HuH-7 (cell line): ENCODE measurements around the gene ETHE1.

Experiments
- DNase-seq: peaks from one replicate; pipeline ENCODE4 v3.0.0; 2011; ENCODE audit warnings: low spot score

The ETHE1 gene

GRCh38 chr19:43526884-43527859 lies at the start of gene ETHE1:
Gene ETHE1 (minus strand): TSS chr19:43527201. CDS start chr19:43527177, 24 bp downstream.
- DNase-seq = peak; percentile 85

- no peak for DNase-seq
These were observed 49.2 kb upstream of the ETHE1 start for GRCh38 chr19:43575955-43576878.

GRCh38 chr19:43575156-43575950 lies 48.4 kb upstream of the ETHE1 start, which contains the start of the genes PINLYP and XRCC1:
Gene PINLYP (plus strand): TSS chr19:43575801. CDS start chr19:43577192, 1,391 bp downstream.
Gene XRCC1 (minus strand): TSS chr19:43575527. CDS start chr19:43575458, 69 bp downstream.
- DNase-seq = peak; percentile 97

GRCh38 chr19:43574424-43575155 lies 47.6 kb upstream of the ETHE1 start:
- DNase-seq = no peak

DNA sequence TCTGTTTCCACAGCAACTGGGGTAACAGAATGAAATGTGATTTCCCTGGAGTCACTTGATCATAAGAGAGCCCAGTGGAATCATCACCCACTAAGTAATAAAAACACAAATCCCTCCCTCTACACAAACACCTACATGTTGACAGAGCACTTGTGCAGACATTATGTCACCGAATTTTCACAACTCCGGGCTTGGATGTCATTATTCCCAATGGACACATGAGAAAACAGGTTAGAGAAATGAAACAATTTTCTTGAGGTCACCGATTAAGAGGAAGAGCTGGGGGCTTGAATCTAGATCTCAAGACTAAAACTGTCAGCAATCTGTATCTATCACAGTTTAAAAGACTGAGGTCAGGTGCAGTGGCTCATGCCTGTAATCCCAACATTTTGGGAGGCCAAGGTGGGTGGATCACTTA lies 45.2 kb upstream of the ETHE1 start:
- DNase-seq = peak; percentile 46

DNA sequence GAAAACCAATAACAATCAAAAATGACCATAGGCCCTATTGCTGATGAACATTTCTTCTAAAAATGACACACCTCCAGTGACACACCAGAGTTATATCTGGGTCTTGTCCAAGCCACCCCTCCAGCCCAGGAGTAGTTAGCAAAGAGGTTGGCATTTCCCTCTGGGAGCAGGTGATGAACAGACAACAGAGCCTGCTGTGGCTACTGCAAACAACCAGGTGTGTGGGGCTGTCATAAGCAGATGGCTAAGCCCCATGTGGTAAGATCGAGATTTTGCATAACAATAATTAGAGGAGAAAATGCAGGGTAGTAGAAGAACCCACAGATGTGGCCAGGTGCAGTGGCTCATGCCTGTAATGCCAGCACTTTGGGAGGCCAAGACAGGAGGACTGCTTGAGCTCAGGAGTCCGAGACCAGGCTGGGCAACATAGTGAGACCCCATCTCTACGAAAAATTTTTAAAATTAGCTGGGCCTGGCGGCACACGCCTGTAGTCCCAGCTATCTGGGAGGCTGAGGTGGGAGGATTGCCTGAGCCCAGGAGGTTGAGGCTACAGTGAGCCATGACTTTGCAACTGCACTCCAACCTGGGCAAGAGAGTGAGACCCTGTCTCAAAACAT lies 43.3 kb upstream of the ETHE1 start:
- DNase-seq = no peak

DNA sequence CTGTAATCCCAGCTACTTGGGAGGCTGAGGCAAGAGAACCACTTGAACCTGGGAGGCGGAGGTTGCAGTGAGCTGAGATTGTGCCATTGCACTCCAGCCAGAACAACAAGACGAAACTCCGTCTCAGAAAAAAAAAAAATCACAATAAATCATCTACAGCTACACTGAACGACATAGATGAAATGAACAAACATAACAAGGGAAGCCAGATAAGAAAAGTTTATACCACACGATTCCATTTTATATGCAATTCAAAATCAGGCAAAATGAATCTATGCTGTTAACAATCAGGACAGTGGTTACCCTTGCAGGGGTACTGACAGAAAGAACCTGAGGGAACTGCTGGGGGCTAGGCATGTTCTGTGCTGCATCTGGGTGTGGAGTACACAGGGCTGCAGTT lies 42.7 kb upstream of the ETHE1 start:
- DNase-seq = no peak

DNA sequence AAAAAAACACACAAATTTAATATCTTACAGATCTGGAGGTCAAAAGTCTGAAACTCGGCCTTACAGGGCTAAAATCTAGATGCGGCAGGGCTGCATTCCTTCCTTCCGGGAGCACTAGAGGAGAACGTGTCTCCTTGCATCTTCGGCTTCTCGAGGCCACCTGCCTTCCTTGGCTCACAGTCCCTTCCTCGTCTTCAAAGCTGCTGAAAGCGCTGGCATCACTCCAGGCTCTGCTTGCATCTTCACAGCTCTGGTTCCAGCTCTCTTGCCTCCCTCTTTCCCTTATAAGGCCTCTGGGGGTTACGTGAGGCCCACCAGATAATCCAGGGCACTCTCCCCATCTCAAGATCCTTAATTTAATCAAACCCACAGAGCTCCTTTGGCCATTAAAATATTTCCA lies 37.8 kb upstream of the ETHE1 start:
- DNase-seq = no peak

DNA sequence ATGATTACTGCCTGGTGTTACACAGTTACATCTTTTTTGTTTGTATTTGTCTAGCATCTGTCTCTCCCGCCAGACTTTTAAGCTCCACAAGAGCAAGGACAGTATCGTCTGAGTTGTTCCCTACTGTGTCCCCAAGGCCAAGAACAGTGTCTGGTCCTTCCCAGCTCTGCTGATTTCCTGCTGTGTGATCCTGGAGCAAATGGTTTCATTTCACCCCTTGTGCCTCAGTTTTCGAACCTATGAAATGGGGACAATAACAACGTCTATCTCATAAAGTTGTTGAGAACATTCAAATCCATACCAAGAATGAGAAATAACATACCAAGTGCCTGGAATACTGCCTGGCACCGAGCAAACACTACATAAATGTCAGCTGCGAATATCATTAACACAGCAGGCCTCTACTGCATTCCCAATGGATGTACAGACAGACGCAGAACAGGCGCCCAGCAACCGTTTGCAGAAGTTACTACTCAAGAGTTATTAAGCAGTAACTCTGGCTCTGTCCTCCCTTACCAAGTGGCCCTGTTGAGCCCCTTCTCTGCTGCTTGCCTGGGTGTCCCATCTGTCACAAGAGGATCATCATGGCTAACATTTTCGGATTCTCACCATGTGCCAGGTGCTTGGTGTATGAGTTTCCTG lies 36.9 kb upstream of the ETHE1 start:
- no peak for DNase-seq

GRCh38 chr19:43562698-43563241 lies 35.8 kb upstream of the ETHE1 start:
- no peak for DNase-seq

DNA sequence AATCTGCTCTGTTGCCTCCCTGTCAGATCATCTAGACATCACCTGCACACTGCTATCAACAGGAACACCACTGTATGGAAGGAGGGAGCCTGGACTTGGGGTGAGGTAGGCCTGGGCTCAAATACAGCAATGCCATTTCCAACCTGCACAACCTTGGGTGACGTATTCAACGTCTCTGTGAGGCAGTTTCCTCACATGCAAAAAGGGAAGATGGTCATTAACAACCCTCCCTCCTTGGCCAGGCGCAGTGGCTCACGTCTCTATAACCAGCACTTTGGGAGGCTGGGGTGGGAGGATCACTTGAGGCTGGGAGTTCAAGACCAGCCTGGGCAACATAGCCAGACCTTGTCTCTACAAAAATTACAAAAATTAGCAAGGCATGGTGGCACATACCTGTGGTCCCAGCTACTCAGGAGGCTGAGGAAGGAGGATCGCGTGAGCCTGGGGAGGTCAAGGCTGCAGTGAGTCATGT lies 35.3 kb upstream of the ETHE1 start:
- DNase-seq = no peak

GRCh38 chr19:43561139-43561970 lies 34.4 kb upstream of the ETHE1 start:
- no peak for DNase-seq

GRCh38 chr19:43560687-43561086 lies 33.7 kb upstream of the ETHE1 start:
- DNase-seq = peak; percentile 47

- peak; percentile 87 for DNase-seq
These were observed 28.3 kb upstream of the ETHE1 start for GRCh38 chr19:43555185-43555770.

- no peak for DNase-seq
These were observed 27.4 kb upstream of the ETHE1 start for GRCh38 chr19:43554317-43554895.

DNA sequence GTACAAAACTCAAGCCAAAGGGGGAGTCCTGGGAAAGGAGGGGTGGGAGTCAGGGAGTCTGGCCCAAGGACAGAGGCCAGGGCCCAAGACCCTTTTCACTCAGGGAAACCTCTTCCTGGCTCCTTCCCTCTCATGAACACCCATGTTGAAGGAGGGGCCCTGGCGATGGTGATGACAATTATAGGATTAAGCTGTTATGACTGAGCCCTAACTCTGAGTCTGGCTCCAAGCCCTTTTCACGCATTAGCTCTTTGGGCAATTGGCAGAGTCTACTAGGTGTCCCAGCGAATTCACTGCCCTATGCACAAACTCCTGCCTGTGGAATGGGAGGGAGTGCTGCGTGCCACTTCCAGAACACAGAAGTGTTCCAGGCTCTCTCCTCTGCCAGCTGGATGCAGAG lies 26.7 kb upstream of the ETHE1 start:
- DNase-seq = no peak

DNA sequence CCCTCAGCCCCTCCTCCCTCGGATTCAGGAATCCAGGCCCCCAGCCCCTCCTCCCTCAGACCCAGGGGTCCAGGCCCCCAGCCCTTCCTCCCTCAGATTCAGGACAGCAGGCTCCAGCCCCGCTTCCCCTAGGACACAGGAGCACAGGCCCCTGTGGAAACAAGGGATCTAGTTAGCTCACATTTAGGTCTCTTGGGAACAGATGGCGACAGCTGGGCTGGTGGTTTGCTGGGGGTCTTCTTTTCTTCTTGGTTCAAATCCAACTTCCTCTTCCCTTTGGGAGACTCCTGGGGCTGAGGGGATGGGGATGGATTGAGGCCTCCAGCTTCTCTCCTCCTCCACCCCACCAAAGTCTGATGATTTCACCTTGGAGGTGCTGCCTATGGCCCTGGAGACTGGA lies 25.6 kb upstream of the ETHE1 start:
- DNase-seq = no peak

- DNase-seq = no peak
These were observed 25.1 kb upstream of the ETHE1 start for GRCh38 chr19:43552198-43552450.
